MM.1S (cell line): ENCODE results near the gene LAMA4.

Experiments used
- DNase-seq: peaks from one replicate; pipeline ENCODE4 v3.0.0-alpha.2; 2015
- H2AFZ ChIP-seq: fragments of 300-600 bp; sonication (generic); 2 replicates; pipeline ENCODE4 v1.6.0; 2016; ENCODE audit warnings: antibody characterized with exemption, low read length
- H3F3A ChIP-seq: fragments of 300-600 bp; sonication (generic); 2 replicates; pipeline ENCODE4 v1.6.1; 2016; ENCODE audit warnings: mild to moderate bottlenecking, antibody characterized with exemption, low read length, moderate library complexity, mixed read lengths; ENCODE audit not compliant: insufficient read depth
- H3K27ac ChIP-seq: fragments of 300-600 bp; sonication (generic); 2 replicates; pipeline ENCODE4 v1.5.1; 2016; ENCODE audit warnings: mild to moderate bottlenecking, low read length
- H3K27me3 ChIP-seq: fragments of 300-600 bp; sonication (generic); replicated peaks from 2 replicates; pipeline ENCODE4 v1.6.0; 2016; ENCODE audit warnings: low read length; ENCODE audit not compliant: insufficient read depth
- H3K36me3 ChIP-seq: fragments of 300-600 bp; sonication (generic); replicated peaks from 2 replicates; pipeline ENCODE4 v1.6.1; 2016; ENCODE audit warnings: mild to moderate bottlenecking, low read length, mixed read lengths; ENCODE audit not compliant: insufficient read depth
- H3K4me1 ChIP-seq: fragments of 300-600 bp; sonication (generic); 2 replicates; pipeline ENCODE4 v1.6.1; 2016; ENCODE audit warnings: low read length, mixed read lengths
- H3K4me2 ChIP-seq: fragments of 300-600 bp; sonication (generic); 2 replicates; pipeline ENCODE4 v1.6.0; 2016; ENCODE audit warnings: low read depth, low read length
- H3K4me3 ChIP-seq: fragments of 300-600 bp; sonication (generic); 2 replicates; pipeline ENCODE4 v1.5.1; 2016; ENCODE audit warnings: low read length, mixed read lengths
- H3K79me2 ChIP-seq: fragments of 300-600 bp; sonication (generic); 2 replicates; pipeline ENCODE4 v1.6.1; 2016; ENCODE audit warnings: mixed run types, low read length, mixed read lengths
- H3K9ac ChIP-seq: fragments of 300-600 bp; sonication (generic); 2 replicates; pipeline ENCODE4 v1.6.1; 2016; ENCODE audit warnings: low read length, mixed read lengths
- H3K9me2 ChIP-seq: fragments of 300-600 bp; sonication (generic); replicated peaks from 2 replicates; pipeline ENCODE4 v1.6.1; 2016; ENCODE audit warnings: mild to moderate bottlenecking, low read length, mixed read lengths; ENCODE audit not compliant: insufficient read depth
- H3K9me3 ChIP-seq: fragments of 300-600 bp; sonication (generic); replicated peaks from 2 replicates; pipeline ENCODE4 v1.6.1; 2016; ENCODE audit warnings: mild to moderate bottlenecking, low read length, mixed read lengths; ENCODE audit not compliant: insufficient read depth
- H4K20me1 ChIP-seq: fragments of 300-600 bp; sonication (generic); 2 replicates; pipeline ENCODE4 v1.6.1; 2016; ENCODE audit warnings: mild to moderate bottlenecking, low read length, moderate library complexity, mixed read lengths; ENCODE audit not compliant: insufficient read depth
- CTCF ChIP-seq: fragments of 300-600 bp; sonication (generic); IDR thresholded peaks from 2 replicates; pipeline ENCODE4 v1.5.1; 2016; ENCODE audit warnings: antibody characterized with exemption, low read length, mixed read lengths
- EZH2 ChIP-seq: fragments of 300-600 bp; sonication (generic); optimal IDR thresholded peaks from 2 replicates; pipeline ENCODE3; 2017; ENCODE audit warnings: low read depth, mild to moderate bottlenecking, antibody characterized with exemption, low read length, mixed read lengths
- EZH2phosphoT487 ChIP-seq: fragments of 300-600 bp; sonication (generic); IDR thresholded peaks from 2 replicates; pipeline ENCODE4 v1.6.1; 2018; ENCODE audit warnings: antibody characterized with exemption, low read length

The LAMA4 gene

GRCh38 chr6:112287577-112288225, 33.3 kb upstream of the LAMA4 start:
- no peak overlapping the region for H2AFZ ChIP-seq
- no peaks in the 10 kb centered on the region for H3K27me3 ChIP-seq
- no peak overlapping the region for H3K27ac ChIP-seq
- no peaks in the 10 kb centered on the region for H3F3A ChIP-seq
- no peaks in the 10 kb centered on the region for H3K4me1 ChIP-seq
- no peaks in the 10 kb centered on the region for H3K9me3 ChIP-seq
- no peaks in the 10 kb centered on the region for H3K36me3 ChIP-seq
- H3K9ac ChIP-seq = no peak overlapping the region
- DNase-seq = no peak
- no peaks in the 10 kb centered on the region for H4K20me1 ChIP-seq
- no peaks in the 10 kb centered on the region for H3K79me2 ChIP-seq
- no peak overlapping the region for H3K4me3 ChIP-seq
- no peak overlapping the region for H3K4me2 ChIP-seq
- no peaks in the 10 kb centered on the region for H3K9me2 ChIP-seq
- TF ChIP-seq EZH2phosphoT487 (no peak), CTCF (no peak), EZH2 (no peak)

GRCh38 chr6:112286500-112287144, 32.3 kb upstream of the LAMA4 start:
- no peak overlapping the region for H3K9ac ChIP-seq
- H3K4me3 ChIP-seq = no peak overlapping the region
- H3K9me3 ChIP-seq = no peaks in the 10 kb centered on the region
- no peak overlapping the region for H3K27ac ChIP-seq
- H3K27me3 ChIP-seq = no peaks in the 10 kb centered on the region
- no peaks in the 10 kb centered on the region for H3K36me3 ChIP-seq
- no peaks in the 10 kb centered on the region for H3F3A ChIP-seq
- no peak for DNase-seq
- H3K4me2 ChIP-seq = no peak overlapping the region
- no peak for TF ChIP-seq EZH2phosphoT487
- no peak for TF ChIP-seq EZH2
- TF ChIP-seq CTCF = no peak
- no peaks in the 10 kb centered on the region for H3K9me2 ChIP-seq
- H3K4me1 ChIP-seq = no peaks in the 10 kb centered on the region
- no peak overlapping the region for H2AFZ ChIP-seq
- no peaks in the 10 kb centered on the region for H4K20me1 ChIP-seq
- H3K79me2 ChIP-seq = no peaks in the 10 kb centered on the region

- H3K79me2 ChIP-seq = no peaks in the 10 kb centered on the region
- no peaks in the 10 kb centered on the region for H3K36me3 ChIP-seq
- no peaks in the 10 kb centered on the region for H3K4me1 ChIP-seq
- H3K27ac ChIP-seq = no peak overlapping the region
- H3K9ac ChIP-seq = no peak overlapping the region
- DNase-seq = no peak
- no peak overlapping the region for H2AFZ ChIP-seq
- TF ChIP-seq EZH2 (no peak), CTCF (no peak), EZH2phosphoT487 (no peak)
- H4K20me1 ChIP-seq = no peaks in the 10 kb centered on the region
- no peak overlapping the region for H3K4me2 ChIP-seq
- no peaks in the 10 kb centered on the region for H3F3A ChIP-seq
- no peaks in the 10 kb centered on the region for H3K9me2 ChIP-seq
- H3K4me3 ChIP-seq = no peak overlapping the region
- no peaks in the 10 kb centered on the region for H3K9me3 ChIP-seq
- H3K27me3 ChIP-seq = no peaks in the 10 kb centered on the region
These were observed 31.6 kb upstream of the LAMA4 start for GRCh38 chr6:112286010-112286409.
